Upper lobe of left lung (tissue), 4 donors: ENCODE measurements around the gene ICE2.

Source experiments
- CTCF ChIP-seq, 6 experiments: fragments of 450-650 bp in 4 of 6; fragments of 200-600 bp in 2 of 6; sonication (generic) in 2 of 6; IDR thresholded peaks; one replicate each; pipeline ENCODE4 v1.5.1; 2016 to 2019; ENCODE audit warnings: antibody characterized with exemption in 6 of 6
- EP300 ChIP-seq, 4 donors: sonication (generic); formaldehyde crosslinking; IDR thresholded peaks; one replicate each; pipeline ENCODE4 v1.5.1; 2017; ENCODE audit warnings: antibody characterized with exemption in 4 of 4, control low read depth in 2 of 4
- POLR2A ChIP-seq, 4 donors: fragments of 450-650 bp; IDR thresholded peaks; one replicate each; pipeline ENCODE4 v1.5.1; 2016 to 2017; ENCODE audit warnings: antibody characterized with exemption in 4 of 4, mild to moderate bottlenecking in 2 of 4

GRCh38 chr15:60448668-60449360, 30.1 kb downstream of the ICE2 start:
- TF ChIP-seq POLR2A (IDR thresholded peaks at IDR 0.05) (no peak), CTCF (IDR thresholded peaks at IDR 0.05) (no peak), EP300 (IDR thresholded peaks at IDR 0.05) (no peak)
